Small intestine (tissue), 7 donors: Measurements from ENCODE around the gene ERC2. TPM values are rescaled to one million over a fixed set of nuclear protein-coding genes. Genes with fewer than 3 reads are reported as not detected.
"Not testable (repeated sequence)": the region's sequence is repeated elsewhere in the genome, so short reads cannot be mapped to it uniquely, and the experiment has no call there.

ENCODE experiments used
- DNase-seq, 2 donors: peaks; one replicate each; pipeline versions ENCODE4 v3.0.0 to v3.0.0-alpha.2; 2013
- FAIRE-seq: peaks from 2 replicates; lab custom pipeline; 2012; peaks lifted over from hg19 to GRCh38; lab: Jason Lieb, UNC
- H3K27ac ChIP-seq, 3 donors: one replicate each; pipeline ENCODE4 v1.5.1; 2013; ENCODE audit warnings: low read length in 2 of 3, mild to moderate bottlenecking in 2 of 3, control low read depth in 1 of 3, inconsistent platforms in 1 of 3, low read depth in 1 of 3, moderate library complexity in 1 of 3
- H3K27me3 ChIP-seq, 3 donors: one replicate each; pipeline ENCODE4 v1.6.1; 2013; ENCODE audit warnings: low read length in 3 of 3, inconsistent platforms in 1 of 3; ENCODE audit not compliant: control insufficient read depth in 3 of 3, insufficient read depth in 3 of 3
- H3K36me3 ChIP-seq, 3 donors: one replicate each; pipeline ENCODE4 v1.6.1; 2013; ENCODE audit warnings: low read length in 3 of 3, inconsistent platforms in 1 of 3, low read depth in 1 of 3, mild to moderate bottlenecking in 1 of 3, moderate library complexity in 1 of 3; ENCODE audit not compliant: control insufficient read depth in 3 of 3, insufficient read depth in 2 of 3
- H3K4me1 ChIP-seq, 3 donors: one replicate each; pipeline ENCODE4 v1.6.1; 2013; ENCODE audit warnings: low read length in 2 of 3, inconsistent platforms in 1 of 3, low read depth in 1 of 3, mild to moderate bottlenecking in 1 of 3, moderate library complexity in 1 of 3; ENCODE audit not compliant: control insufficient read depth in 3 of 3, insufficient read depth in 2 of 3
- H3K4me3 ChIP-seq, 3 donors: one replicate each; pipeline ENCODE4 v1.5.1; 2013; ENCODE audit warnings: low read length in 3 of 3, control low read depth in 1 of 3, inconsistent platforms in 1 of 3, low read depth in 1 of 3, mild to moderate bottlenecking in 1 of 3, moderate library complexity in 1 of 3
- H3K9me3 ChIP-seq, 2 donors: one replicate each; pipeline ENCODE4 v1.6.1; 2013; ENCODE audit warnings: low read depth in 1 of 2, low read length in 1 of 2; ENCODE audit not compliant: control insufficient read depth in 2 of 2, insufficient read depth in 1 of 2
- WGBS, 3 donors: extraction: QIAGEN DNeasy Blood & Tissue Kit; methylation state at CpG; one replicate each; pipeline ENCODE4 v1.1.7; 2013; 5-methylcytosine and 5-hydroxymethylcytosine counted together
- polyA plus RNA-seq, 4 donors: library from polyadenylated mRNA; stranded (reverse) in 3 of 4; unstranded in 1 of 4; fragments of 200-250 nt in 3 of 4; fragments of 120-200 nt in 1 of 4; gene quantifications; one replicate each; pipeline versions ENCODE4 v1.2.1 to v1.2.3, GENCODE V29; 2013
- donor health status: healthy with polysubstance abuse.
- donor health status: control.
- donor health status: control.
- donor health status: Bipolar disorder and iron deficiency.
- donor health status: healthy.

ERC2 gene
- polyA plus RNA-seq, 4 donors = 0.73 to 2.0 TPM; not detected in 2

GRCh38 chr3:55505102-55505501, 963.2 kb downstream of the ERC2 start:
- H3K4me1 ChIP-seq, H3K36me3 ChIP-seq, H3K27me3 ChIP-seq, H3K9me3 ChIP-seq, FAIRE-seq, H3K27ac ChIP-seq, H3K4me3 ChIP-seq: not testable (repeated sequence)
- peak in 1 of 2 donors; percentile 37 for DNase-seq
- WGBS, 3 donors = 59 to 61% (median 60%) methylated on average over 6 of the region's 6 CpGs

GRCh38 chr3:55501905-55502304, 966.4 kb downstream of the ERC2 start:
- 73 to 83% (median 74%) methylated on average over 3 of the region's 3 CpGs for WGBS, 3 donors
- Histone ChIP-seq H3K27ac (no peak overlapping the region), H3K27me3 (peaks cover 0 to 2% (median 0%) of the 10 kb centered on the region in 3 donors), H3K9me3 (no peaks in the 10 kb centered on the region), H3K4me1 (no peaks in the 10 kb centered on the region), H3K36me3 (no peaks in the 10 kb centered on the region), H3K4me3 (no peak overlapping the region)
- no peak for FAIRE-seq
- no peak for DNase-seq

DNA sequence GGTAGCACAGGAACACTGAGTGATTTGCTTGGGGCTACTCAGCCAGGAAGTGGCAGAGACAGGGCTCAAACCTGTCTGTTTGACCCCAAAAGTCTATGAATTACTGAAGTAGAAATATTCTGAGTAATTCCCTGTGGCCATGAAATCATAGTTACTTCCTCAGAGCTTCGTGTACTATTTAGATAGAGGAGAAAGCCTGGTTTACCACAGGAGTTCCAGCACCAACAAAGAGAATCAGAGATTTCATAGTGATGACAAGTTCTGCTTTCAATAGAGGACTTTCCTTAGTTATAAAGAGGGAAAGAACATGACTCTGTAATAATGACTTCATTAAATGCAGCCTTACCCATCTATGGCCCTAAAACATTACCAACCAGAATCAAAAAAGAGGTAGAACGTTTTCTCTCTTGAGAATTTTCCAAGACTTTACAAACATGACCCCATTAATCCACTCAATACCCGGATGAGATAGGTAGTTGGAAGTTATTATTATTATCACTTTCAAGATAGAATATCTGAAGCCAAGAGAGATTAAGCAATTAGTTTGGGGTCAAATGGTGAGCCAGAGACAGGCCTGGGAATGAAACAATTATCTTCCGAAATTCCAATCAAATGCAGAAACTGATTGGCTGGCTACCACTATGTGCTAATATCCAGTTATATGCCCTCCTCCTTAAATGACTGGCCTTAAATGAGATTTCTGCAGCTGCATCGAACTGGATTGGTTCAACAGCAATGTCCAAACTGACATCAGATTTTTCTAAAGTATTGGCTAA, 967.5 kb downstream of the ERC2 start:
- no peak overlapping the region for H3K4me3 ChIP-seq
- 42 to 56% (median 43%) methylated on average over 5 of the region's 5 CpGs for WGBS, 3 donors
- no peak for DNase-seq
- FAIRE-seq = no peak
- H3K36me3 ChIP-seq = no peaks in the 10 kb centered on the region
- H3K27me3 ChIP-seq = peaks cover 0 to 2% (median 0%) of the 10 kb centered on the region in 3 donors
- H3K27ac ChIP-seq = no peak overlapping the region
- no peaks in the 10 kb centered on the region for H3K9me3 ChIP-seq
- no peaks in the 10 kb centered on the region for H3K4me1 ChIP-seq

DNA sequence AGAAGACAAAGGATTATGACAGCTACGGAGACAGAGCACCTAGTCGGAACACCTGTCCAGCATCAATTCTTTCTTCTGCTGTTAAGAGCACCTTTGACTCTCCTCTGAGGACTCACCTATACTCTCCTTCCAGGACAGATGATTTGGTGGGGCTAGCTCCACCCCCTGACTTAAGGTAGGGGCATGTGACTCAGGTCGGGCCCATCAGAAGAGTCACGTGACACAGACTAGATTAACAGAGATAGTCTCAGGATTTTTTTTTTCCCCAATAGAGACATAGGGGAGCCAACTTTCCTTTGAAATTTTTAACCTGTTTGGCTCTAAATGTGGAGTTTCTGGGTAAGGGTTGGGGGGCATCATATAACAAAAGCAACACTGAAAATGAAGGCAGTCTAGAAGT, 969.7 kb downstream of the ERC2 start:
- Histone ChIP-seq H3K4me3 (no peak overlapping the region), H3K9me3 (no peaks in the 10 kb centered on the region), H3K36me3 (no peaks in the 10 kb centered on the region), H3K27ac (no peak overlapping the region), H3K4me1 (no peaks in the 10 kb centered on the region), H3K27me3 (peaks cover 0 to 2% (median 0%) of the 10 kb centered on the region in 3 donors)
- FAIRE-seq (no peak), DNase-seq (no peak)
- WGBS, 3 donors = 64 to 85% (median 65%) methylated on average over 4 of the region's 4 CpGs

GRCh38 chr3:55497250-55497649, 971.0 kb downstream of the ERC2 start:
- FAIRE-seq (no peak), DNase-seq (no peak)
- Histone ChIP-seq H3K4me1 (no peaks in the 10 kb centered on the region), H3K27ac (no peak overlapping the region), H3K27me3 (peaks cover 0 to 6% (median 2%) of the 10 kb centered on the region in 3 donors), H3K36me3 (no peaks in the 10 kb centered on the region), H3K9me3 (no peaks in the 10 kb centered on the region), H3K4me3 (no peak overlapping the region)

- H3K4me1 ChIP-seq = no peaks in the 10 kb centered on the region
- no peak for DNase-seq
- H3K4me3 ChIP-seq = no peak overlapping the region
- H3K27ac ChIP-seq = no peak overlapping the region
- H3K36me3 ChIP-seq = no peaks in the 10 kb centered on the region
- no peak for FAIRE-seq
- 69 to 82% (median 81%) methylated on average over 2 of the region's 2 CpGs for WGBS, 3 donors
- H3K9me3 ChIP-seq = no peaks in the 10 kb centered on the region
- peaks cover under 1 to 17% (median 6%) of the 10 kb centered on the region in 3 donors for H3K27me3 ChIP-seq
Observed at GRCh38 chr3:55494976-55495375, 973.3 kb downstream of the ERC2 start.

GRCh38 chr3:55492976-55493375, 975.3 kb downstream of the ERC2 start:
- peaks cover 7 to 35% (median 19%) of the 10 kb centered on the region in 3 donors for H3K27me3 ChIP-seq
- peaks cover 0 to 6% (median 0%) of the 10 kb centered on the region in 3 donors for H3K4me1 ChIP-seq
- H3K9me3 ChIP-seq = no peaks in the 10 kb centered on the region
- no peak overlapping the region for H3K27ac ChIP-seq
- DNase-seq (no peak), FAIRE-seq (no peak)
- H3K4me3 ChIP-seq = no peak overlapping the region
- no peaks in the 10 kb centered on the region for H3K36me3 ChIP-seq
- WGBS, 3 donors = 76 to 86% (median 77%) methylated on average over 5 of the region's 5 CpGs

- DNase-seq = peak in 1 of 2 donors; percentile 48
- Histone ChIP-seq H3K9me3 (no peaks in the 10 kb centered on the region), H3K36me3 (no peaks in the 10 kb centered on the region), H3K27me3 (peaks cover 15 to 49% (median 17%) of the 10 kb centered on the region in 3 donors), H3K4me1 (peaks cover 0 to 9% (median 0%) of the 10 kb centered on the region in 3 donors), H3K4me3 (no peak overlapping the region), H3K27ac (no peak overlapping the region)
- FAIRE-seq = no peak
- WGBS, 3 donors = 8 to 39% (median 24%) methylated on average over 7 of the region's 7 CpGs
Observed at GRCh38 chr3:55491296-55491816, 976.9 kb downstream of the ERC2 start.
